B cell (primary cell): ENCODE results near the gene SEPHS2. TPM values are rescaled to one million over a fixed set of nuclear protein-coding genes. Genes with fewer than 3 reads are reported as not detected.

ENCODE experiments used
- ATAC-seq: fragments of 200-7000 bp; cut with Tn5 transposase; one replicate; pipeline ENCODE4 v1.10.0; 2021; ENCODE audit warnings: low read depth, mild to moderate bottlenecking, moderate number of reproducible peaks, moderate library complexity
- CTCF ChIA-PET: fragments of 350-600 bp; sonication (Branson Sonifier 250); formaldehyde crosslinking; loops from one replicate; lab custom pipeline; 2021; ENCODE audit warnings: antibody characterized with exemption, inconsistent platforms; lab: Charles Lee
- POLR2A ChIA-PET: fragments of 350-600 bp; sonication (Branson Sonifier 250); formaldehyde crosslinking; loops from one replicate; lab custom pipeline; 2021; ENCODE audit warnings: antibody characterized with exemption; lab: Charles Lee
- DNase-seq: peaks from one replicate; pipeline ENCODE4 v3.0.0; 2013
- H2AFZ ChIP-seq: 2 replicates; pipeline ENCODE4 v1.6.1; 2012; ENCODE audit warnings: mild to moderate bottlenecking, low read depth, low read length; ENCODE audit not compliant: insufficient read depth, poor library complexity, severe bottlenecking
- H3K27ac ChIP-seq, 2 donors: 1 replicate in 1 of 2; 2 replicates in 1 of 2; pipeline ENCODE4 v1.5.1; 2012 to 2013; ENCODE audit warnings: low read length in 2 of 2, mild to moderate bottlenecking in 2 of 2, moderate library complexity in 1 of 2
- H3K27me3 ChIP-seq, 4 experiments: fragments of 200-600 bp in 1 of 4; sonication (generic) in 1 of 4; replicated peaks in 1 of 4; 1 replicate in 2 of 4; 2 replicates in 2 of 4; pipeline versions ENCODE4 v1.6.1 to v1.7.0; 2013 to 2016; ENCODE audit warnings: low read length in 3 of 4, mild to moderate bottlenecking in 2 of 4, mixed read lengths in 1 of 4, moderate library complexity in 1 of 4; ENCODE audit not compliant: insufficient read depth in 4 of 4, control insufficient read depth in 3 of 4; ENCODE audit errors: control extremely low read depth in 1 of 4
- H3K36me3 ChIP-seq, 2 experiments: replicated peaks in 1 of 2; 1 replicate in 1 of 2; 2 replicates in 1 of 2; pipeline versions ENCODE4 v1.6.1 to v1.7.1; 2013; ENCODE audit warnings: low read length in 1 of 2; ENCODE audit not compliant: insufficient read depth in 2 of 2, control insufficient read depth in 1 of 2; ENCODE audit errors: control extremely low read depth in 1 of 2, extremely low read depth in 1 of 2
- H3K4me1 ChIP-seq, 2 donors: fragments of 200-600 bp in 1 of 2; sonication (generic) in 1 of 2; 1 replicate in 1 of 2; 2 replicates in 1 of 2; pipeline versions ENCODE4 v1.5.1 to v1.6.1; 2013 to 2017; ENCODE audit warnings: low read length in 2 of 2; ENCODE audit not compliant: control insufficient read depth in 2 of 2, insufficient read depth in 2 of 2
- H3K4me2 ChIP-seq: replicated peaks from 2 replicates; pipeline ENCODE3; 2012; ENCODE audit warnings: mild to moderate bottlenecking, low read depth, low read length; ENCODE audit not compliant: poor library complexity, severe bottlenecking
- H3K4me3 ChIP-seq, 5 experiments: fragments of 200-600 bp in 1 of 5; sonication (generic) in 1 of 5; 1 replicate in 3 of 5; 2 replicates in 2 of 5; pipeline versions ENCODE4 v1.5.1 to v1.7.0; 2011 to 2016; ENCODE audit warnings: low read length in 4 of 5, mild to moderate bottlenecking in 4 of 5, low read depth in 2 of 5, control low read depth in 1 of 5, moderate library complexity in 1 of 5; ENCODE audit not compliant: insufficient read depth in 1 of 5; ENCODE audit errors: control extremely low read depth in 1 of 5, extremely low read depth in 1 of 5
- H3K79me2 ChIP-seq: fragments of 200-600 bp; sonication (generic); one replicate; pipeline ENCODE4 v1.6.0; 2016; ENCODE audit warnings: low read length; ENCODE audit not compliant: control insufficient read depth, insufficient read depth
- H3K9ac ChIP-seq: fragments of 200-600 bp; sonication (generic); 2 replicates; pipeline ENCODE4 v1.6.1; 2017; ENCODE audit warnings: mild to moderate bottlenecking, low read length, moderate library complexity
- H3K9me3 ChIP-seq, 3 donors: one replicate each; pipeline versions ENCODE4 v1.6.1 to v1.7.1; 2013; ENCODE audit warnings: low read length in 2 of 3; ENCODE audit not compliant: control insufficient read depth in 2 of 3, insufficient read depth in 1 of 3; ENCODE audit errors: control extremely low read depth in 1 of 3
- H4K20me1 ChIP-seq: 2 replicates; pipeline ENCODE4 v1.6.0; 2012; ENCODE audit warnings: mild to moderate bottlenecking, low read length; ENCODE audit not compliant: insufficient read depth, control insufficient read depth, poor library complexity, severe bottlenecking
- H3K27ac Mint-ChIP-seq: one replicate; pipeline ENCODE4 v1.8.0; 2021; ENCODE audit warnings: mixed read lengths
- H3K27me3 Mint-ChIP-seq: one replicate; pipeline ENCODE4 v1.8.0; 2021; ENCODE audit warnings: mixed read lengths
- H3K4me1 Mint-ChIP-seq: one replicate; pipeline ENCODE4 v1.8.0; 2021; ENCODE audit warnings: mixed read lengths
- H3K4me3 Mint-ChIP-seq: one replicate; pipeline ENCODE4 v1.8.0; 2021; ENCODE audit warnings: mixed read lengths
- H3K9me3 Mint-ChIP-seq: one replicate; pipeline ENCODE4 v1.8.0; 2022; ENCODE audit warnings: mixed read lengths; ENCODE audit not compliant: insufficient read depth
- EZH2 ChIP-seq: IDR thresholded peaks from 2 replicates; pipeline ENCODE4 v1.6.1; 2012; ENCODE audit warnings: borderline replicate concordance, low read depth, mild to moderate bottlenecking, moderate library complexity, low read length; ENCODE audit not compliant: insufficient read depth, poor library complexity, severe bottlenecking
- WGBS: methylation state at CpG from one replicate; pipeline ENCODE4 v1.1.5; 2013; ENCODE audit warnings: missing lambda C conversion rate; ENCODE audit not compliant: insufficient coverage; 5-methylcytosine and 5-hydroxymethylcytosine counted together
- intact Hi-C: fragments of 100-400 bp; cut with micrococcal nuclease; formaldehyde crosslinking; loops from one replicate; pipeline ENCODE4 v1.10.0; 2022
- polyA plus RNA-seq: library from polyadenylated mRNA; depleted of rRNA; stranded (reverse); fragments of >200 nt; gene quantifications from 2 replicates; pipeline ENCODE4 v1.2.3, GENCODE V29; 2012
- total RNA-seq, 2 donors: library from RNA; stranded (reverse); fragments of 120-200 nt in 1 of 2; gene quantifications; 1 replicate in 1 of 2; 2 replicates in 1 of 2; pipeline versions ENCODE4 v1.2.3 to v1.2.4, GENCODE V29; 2013 to 2022
- TF ChIP-seq, protein P1 (sequence below): fragments of 200-600 bp; IDR thresholded peaks from one replicate; pipeline ENCODE4 v1.8.0; 2022; ENCODE audit warnings: antibody characterized with exemption, mild to moderate bottlenecking

SEPHS2 gene
- total and polyA plus RNA-seq, 2 donors (not counting 1 experiment from before 2014, with no cell fraction given): 13.8 to 63.2 TPM

DNA sequence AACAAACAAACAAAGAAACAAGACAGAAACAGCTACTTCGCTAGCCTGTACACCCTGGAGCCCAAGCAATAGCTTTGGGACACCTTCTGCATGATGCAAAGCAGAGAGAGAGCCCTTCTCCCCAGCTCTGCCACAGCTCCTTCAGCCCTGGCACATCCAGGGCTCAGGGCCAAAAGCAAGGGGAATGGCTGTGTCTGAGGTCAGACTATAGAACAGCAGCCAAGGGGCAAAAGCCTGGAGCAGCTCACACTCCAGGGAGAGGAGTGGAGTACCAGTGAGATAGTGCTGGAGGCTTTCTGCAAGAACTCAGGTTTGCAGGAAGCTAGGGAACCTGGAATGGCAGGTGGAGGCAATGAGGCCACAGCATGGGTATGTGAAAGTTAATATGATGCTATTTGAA lies 11.6 kb upstream of the SEPHS2 start:
- H3K27me3 ChIP-seq: no peaks in the 10 kb centered on the region
- H4K20me1 ChIP-seq: no peaks in the 10 kb centered on the region
- TF ChIP-seq, protein P1, sequence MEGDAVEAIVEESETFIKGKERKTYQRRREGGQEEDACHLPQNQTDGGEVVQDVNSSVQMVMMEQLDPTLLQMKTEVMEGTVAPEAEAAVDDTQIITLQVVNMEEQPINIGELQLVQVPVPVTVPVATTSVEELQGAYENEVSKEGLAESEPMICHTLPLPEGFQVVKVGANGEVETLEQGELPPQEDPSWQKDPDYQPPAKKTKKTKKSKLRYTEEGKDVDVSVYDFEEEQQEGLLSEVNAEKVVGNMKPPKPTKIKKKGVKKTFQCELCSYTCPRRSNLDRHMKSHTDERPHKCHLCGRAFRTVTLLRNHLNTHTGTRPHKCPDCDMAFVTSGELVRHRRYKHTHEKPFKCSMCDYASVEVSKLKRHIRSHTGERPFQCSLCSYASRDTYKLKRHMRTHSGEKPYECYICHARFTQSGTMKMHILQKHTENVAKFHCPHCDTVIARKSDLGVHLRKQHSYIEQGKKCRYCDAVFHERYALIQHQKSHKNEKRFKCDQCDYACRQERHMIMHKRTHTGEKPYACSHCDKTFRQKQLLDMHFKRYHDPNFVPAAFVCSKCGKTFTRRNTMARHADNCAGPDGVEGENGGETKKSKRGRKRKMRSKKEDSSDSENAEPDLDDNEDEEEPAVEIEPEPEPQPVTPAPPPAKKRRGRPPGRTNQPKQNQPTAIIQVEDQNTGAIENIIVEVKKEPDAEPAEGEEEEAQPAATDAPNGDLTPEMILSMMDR: no peak
- TF ChIP-seq EZH2: no peak
- H3K36me3 ChIP-seq: no peaks in the 10 kb centered on the region
- H3K9me3 ChIP-seq: no peaks in the 10 kb centered on the region
- ChIA-PET CTCF (interaction anchor here (0.6 to 6.1 kb wide), 10 partner anchors 8 to 141 kb away, joined by 3 to 57 read pairs (median 3); no protein-coding TSS in a partner anchor), POLR2A (interaction anchor here (1.2 to 4.8 kb wide), 2 partner anchors 10 to 14 kb away, joined by 4 to 74 read pairs; partner anchors contain the start of gene ITGAL)
- Mint-ChIP-seq H3K4me1 (peaks cover 59% of the 10 kb centered on the region), H3K4me3 (no peak overlapping the region), H3K27ac (peak overlapping the region; percentile 70), H3K9me3 (no peaks in the 10 kb centered on the region), H3K27me3 (no peaks in the 10 kb centered on the region)
- no peak overlapping the region for H3K4me3 ChIP-seq
- DNase-seq: no peak
- no peak overlapping the region for H3K27ac ChIP-seq
- H3K4me1 ChIP-seq: peaks cover 17 to 43% of the 10 kb centered on the region in 2 donors
- no peak for ATAC-seq
- H3K4me2 ChIP-seq: no peak overlapping the region
- no peak overlapping the region for H3K9ac ChIP-seq
- intact Hi-C loops: loop anchor here (5.0 kb wide), 1 partner anchor 70 kb away; the partner anchor contains the start of gene ZNF768
- H3K79me2 ChIP-seq: no peaks in the 10 kb centered on the region
- H2AFZ ChIP-seq: peak overlapping the region; percentile 6
- 100% methylated on average over 1 of the region's 1 CpG for WGBS

DNA sequence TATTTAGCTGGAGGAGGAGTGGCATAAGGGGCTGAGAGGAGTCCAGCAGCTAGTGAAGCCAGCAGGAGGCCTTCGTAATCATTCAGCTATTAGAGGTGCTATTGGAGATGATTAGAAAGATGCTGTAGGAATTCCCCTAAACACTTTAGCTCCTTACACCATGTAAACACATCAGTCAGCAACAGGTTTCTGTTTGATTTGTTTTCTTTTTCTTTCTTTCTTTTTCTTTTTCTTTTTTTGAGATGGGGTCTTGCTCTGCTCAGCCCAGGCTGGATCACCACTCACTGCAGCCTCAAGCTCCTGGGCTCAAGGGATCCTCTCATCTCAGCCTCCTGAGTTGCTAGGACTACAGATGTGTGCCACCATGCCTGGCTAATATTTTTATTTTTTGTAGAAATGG lies 10.6 kb upstream of the SEPHS2 start:
- H3K4me3 ChIP-seq: no peak overlapping the region
- H3K9ac ChIP-seq: no peak overlapping the region
- TF ChIP-seq EZH2: no peak
- TF ChIP-seq, protein P1: no peak
- Mint-ChIP-seq H3K4me3 (no peak overlapping the region), H3K27ac (peak overlapping the region; percentile 70), H3K9me3 (no peaks in the 10 kb centered on the region), H3K4me1 (peaks cover 60% of the 10 kb centered on the region), H3K27me3 (no peaks in the 10 kb centered on the region)
- peak overlapping the region in 1 of 2 donors; percentile 7 for H3K27ac ChIP-seq
- no peak for DNase-seq
- CTCF ChIA-PET: interaction anchor here (0.8 to 1.9 kb wide), 5 partner anchors 17 to 79 kb away, joined by 3 to 7 read pairs (median 4); no protein-coding TSS in a partner anchor
- no CpG with 5 or more reads among the region's 1 CpG for WGBS
- H2AFZ ChIP-seq: peak overlapping the region; percentile 10
- peaks cover 21 to 46% of the 10 kb centered on the region in 2 donors for H3K4me1 ChIP-seq
- no peaks in the 10 kb centered on the region for H4K20me1 ChIP-seq
- intact Hi-C loops: loop anchor here (5.0 kb wide), 1 partner anchor 71 kb away; the partner anchor contains the start of gene ZNF768
- H3K9me3 ChIP-seq: no peaks in the 10 kb centered on the region
- H3K36me3 ChIP-seq: no peaks in the 10 kb centered on the region
- no peak for ATAC-seq
- POLR2A ChIA-PET: interaction anchor here (1.2 to 4.8 kb wide), 2 partner anchors 9 to 15 kb away, joined by 4 to 74 read pairs; partner anchors contain the start of gene ITGAL
- H3K4me2 ChIP-seq: no peak overlapping the region
- H3K27me3 ChIP-seq: no peaks in the 10 kb centered on the region
- H3K79me2 ChIP-seq: no peaks in the 10 kb centered on the region
